GM10266 (cell line): ENCODE measurements around the gene RALGDS.

Experiments
- DNase-seq: peaks from one replicate; pipeline ENCODE4 v3.0.0; 2012; ENCODE audit errors: extremely low spot score
- TF ChIP-seq, protein P1 (sequence below): IDR thresholded peaks from 2 replicates; pipeline ENCODE4 v1.5.1; 2012; ENCODE audit warnings: mild to moderate bottlenecking, low read depth; ENCODE audit not compliant: control insufficient read depth, insufficient read depth; ENCODE audit errors: missing control alignments

The RALGDS gene

DNA sequence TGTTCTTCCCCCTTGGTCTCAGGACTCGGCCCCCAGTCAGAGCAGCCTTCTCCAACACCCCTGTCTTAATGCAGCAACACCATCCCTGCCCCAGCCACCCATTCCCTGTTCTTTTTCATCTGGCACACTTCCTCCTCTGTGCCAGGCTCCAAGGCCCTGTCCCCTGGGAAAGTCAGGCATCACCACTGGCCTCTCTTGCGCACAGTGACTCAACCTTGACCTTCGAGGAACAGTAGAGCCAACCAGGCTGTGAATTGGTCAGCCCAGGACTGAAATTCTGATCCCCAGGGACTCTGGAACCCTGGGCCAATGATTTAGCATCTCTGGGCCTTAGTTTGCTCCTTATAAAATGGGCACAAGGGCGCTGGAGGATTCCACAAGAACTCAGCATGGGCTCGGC, 10.5 kb upstream of the RALGDS start:
- no peak for DNase-seq
- TF ChIP-seq, protein P1, sequence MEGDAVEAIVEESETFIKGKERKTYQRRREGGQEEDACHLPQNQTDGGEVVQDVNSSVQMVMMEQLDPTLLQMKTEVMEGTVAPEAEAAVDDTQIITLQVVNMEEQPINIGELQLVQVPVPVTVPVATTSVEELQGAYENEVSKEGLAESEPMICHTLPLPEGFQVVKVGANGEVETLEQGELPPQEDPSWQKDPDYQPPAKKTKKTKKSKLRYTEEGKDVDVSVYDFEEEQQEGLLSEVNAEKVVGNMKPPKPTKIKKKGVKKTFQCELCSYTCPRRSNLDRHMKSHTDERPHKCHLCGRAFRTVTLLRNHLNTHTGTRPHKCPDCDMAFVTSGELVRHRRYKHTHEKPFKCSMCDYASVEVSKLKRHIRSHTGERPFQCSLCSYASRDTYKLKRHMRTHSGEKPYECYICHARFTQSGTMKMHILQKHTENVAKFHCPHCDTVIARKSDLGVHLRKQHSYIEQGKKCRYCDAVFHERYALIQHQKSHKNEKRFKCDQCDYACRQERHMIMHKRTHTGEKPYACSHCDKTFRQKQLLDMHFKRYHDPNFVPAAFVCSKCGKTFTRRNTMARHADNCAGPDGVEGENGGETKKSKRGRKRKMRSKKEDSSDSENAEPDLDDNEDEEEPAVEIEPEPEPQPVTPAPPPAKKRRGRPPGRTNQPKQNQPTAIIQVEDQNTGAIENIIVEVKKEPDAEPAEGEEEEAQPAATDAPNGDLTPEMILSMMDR = no peak

DNA sequence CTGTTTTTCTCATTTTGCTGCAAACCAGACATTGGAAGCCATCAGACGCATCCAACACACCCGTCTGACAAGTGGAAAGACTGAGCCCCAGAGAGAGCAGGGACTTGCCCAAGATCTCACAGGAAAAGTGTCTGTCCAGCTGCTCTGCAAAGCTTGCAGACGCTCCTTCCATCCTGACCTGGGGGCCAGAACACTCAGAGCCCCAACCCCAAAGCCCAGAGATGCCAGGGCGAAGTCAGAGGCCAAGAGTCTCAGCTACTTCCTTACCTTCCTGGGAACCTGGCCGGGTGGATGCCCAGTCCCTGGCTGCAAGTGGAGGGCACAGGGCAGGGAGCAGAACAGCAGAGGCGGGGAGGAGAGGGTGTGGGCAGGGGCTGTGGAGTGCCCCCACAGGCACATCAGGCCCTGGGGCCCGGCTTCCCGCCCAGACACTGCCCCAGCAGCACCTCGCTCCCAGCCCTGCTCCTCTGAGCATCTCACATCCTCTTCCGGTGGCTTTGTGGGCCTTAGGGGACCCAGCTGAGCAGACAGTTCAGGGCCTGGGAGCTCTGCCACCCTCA, 9.7 kb upstream of the RALGDS start:
- TF ChIP-seq, protein P1 = no peak
- DNase-seq = peak; percentile 81

DNA sequence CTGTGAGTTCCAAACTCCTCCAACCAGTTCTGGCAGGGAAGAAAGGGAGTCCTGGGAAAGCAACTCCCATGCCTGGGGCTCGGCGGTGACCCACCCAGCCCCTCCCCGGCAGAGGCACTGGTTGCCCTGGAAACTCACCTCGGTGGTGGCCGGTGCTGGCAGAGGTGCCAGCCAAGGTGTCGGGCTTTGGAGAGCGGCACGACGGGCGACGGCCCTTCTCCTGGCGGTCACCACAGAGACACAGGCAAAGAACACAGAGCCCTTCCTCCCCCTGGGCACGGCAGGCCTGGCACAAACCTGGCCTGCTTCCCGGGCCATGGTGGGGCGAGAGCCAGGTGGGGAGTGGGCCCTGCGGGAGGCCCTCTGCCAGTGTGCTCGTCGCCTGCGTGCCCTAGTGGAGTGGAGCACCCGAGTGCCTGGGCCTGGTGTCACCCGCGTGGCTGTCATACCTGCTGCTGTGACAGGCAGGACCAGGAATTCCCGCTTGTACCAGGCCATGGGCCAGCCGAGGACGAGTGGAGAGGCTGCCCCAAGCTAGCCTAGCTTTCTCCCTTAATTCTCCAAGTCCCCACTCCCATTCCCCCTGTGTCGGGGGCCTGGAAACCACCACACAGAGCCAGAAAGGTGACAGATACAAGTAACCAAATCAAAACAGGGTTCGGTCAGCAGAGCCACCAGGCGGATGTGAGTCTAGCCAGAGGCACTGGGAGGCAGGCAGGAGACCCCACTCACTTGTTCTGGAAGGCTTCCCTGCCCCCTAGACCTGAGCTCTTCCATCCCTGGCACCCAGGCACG, 8.2 kb upstream of the RALGDS start:
- TF ChIP-seq, protein P1 = no peak
- DNase-seq = no peak

DNA sequence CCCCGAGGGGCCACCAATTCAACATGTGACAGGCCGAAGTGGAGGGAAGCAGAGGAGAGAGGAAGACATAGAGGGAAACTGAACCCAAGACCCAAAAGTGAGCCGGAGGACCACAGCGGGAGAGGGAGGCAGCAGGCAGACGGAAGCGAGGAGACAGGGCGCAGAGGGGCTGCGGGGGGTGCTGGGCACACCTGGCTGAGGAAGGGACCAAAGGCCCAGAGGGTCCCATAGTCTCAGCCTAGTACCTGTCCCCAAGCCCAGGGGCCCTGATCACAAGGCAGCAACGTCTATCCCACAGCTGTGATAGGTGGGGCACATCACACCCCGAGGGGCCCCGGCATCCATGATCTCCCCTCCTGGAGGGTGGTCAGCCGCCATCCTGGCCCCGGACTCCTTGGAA, 7.1 kb upstream of the RALGDS start:
- TF ChIP-seq, protein P1 = no peak
- no peak for DNase-seq

DNA sequence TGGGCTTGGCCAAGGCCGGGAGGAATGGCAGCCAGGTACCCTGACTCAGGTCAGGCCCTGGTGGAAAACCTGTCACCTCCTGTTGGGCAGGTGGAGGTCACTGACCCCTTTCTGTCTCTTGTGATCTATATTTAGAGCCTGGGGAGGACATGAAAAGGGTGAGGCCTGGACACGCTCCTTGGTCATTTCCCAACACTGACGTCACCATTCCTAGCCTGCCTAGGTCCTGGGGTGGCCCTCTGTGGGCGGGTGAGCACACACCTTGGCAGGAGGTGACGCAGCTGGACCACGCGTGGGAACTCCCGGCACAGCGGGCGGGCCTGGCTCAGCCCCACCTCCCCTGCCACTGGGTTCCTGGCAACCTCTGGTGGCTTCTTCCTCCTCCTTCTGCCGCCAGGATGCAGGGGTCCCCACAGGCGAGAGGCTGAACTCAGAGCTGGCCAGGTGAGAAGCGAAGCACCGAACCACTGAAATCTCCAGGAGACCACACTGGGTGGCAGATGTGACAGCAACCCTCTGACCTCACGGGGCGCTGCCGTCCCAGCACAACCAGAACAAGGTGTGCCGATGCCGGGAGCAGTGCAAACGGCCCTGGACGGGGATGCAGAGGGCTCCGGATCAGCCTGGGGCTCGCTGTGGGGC, 6.4 kb upstream of the RALGDS start:
- DNase-seq = no peak
- TF ChIP-seq, protein P1 = no peak

DNA sequence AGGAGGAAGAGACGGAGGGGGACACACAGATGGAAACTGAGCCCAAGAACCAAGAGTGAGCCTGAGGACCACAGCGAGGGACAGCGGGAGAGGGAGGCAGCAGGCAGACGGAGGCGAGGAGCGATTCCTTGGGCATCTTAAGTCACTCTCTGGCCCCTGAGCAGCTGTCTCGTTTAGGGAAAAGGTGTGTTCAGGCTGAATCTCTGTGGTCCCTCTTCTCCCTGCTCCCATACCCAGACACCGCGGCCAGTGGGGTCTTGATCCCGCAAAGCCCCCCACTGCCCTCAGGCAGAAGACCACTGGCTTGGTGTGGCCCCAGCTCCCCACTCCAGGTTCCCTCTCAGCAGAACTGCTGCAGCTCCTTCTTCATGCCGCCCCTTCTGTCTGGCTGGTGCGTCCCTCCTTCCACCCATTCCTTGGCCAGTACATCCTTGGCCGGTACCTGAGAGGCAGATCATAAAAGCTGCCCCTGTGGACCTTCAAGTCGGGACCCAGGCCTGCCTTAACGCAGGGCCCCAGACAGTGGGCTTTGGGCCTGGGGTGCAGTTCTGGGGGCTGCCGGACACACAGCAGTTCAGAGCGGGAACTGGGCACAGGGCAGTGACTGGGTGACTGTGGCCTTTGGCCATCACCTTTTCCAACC, 5.8 kb upstream of the RALGDS start:
- TF ChIP-seq, protein P1 = no peak
- DNase-seq = no peak
